Stimulated activated naive CD4-positive, alpha-beta T cell (primary cell): ENCODE measurements around the gene SF3B4.
"Not testable (repeated sequence)": the region's sequence is repeated elsewhere in the genome, so short reads cannot be mapped to it uniquely, and the experiment has no call there.

Source experiments
- DNase-seq, 6 experiments: peaks; one replicate each; lab custom pipeline; 2025; lab: John Stamatoyannopoulos, UW

Gene SF3B4

DNA sequence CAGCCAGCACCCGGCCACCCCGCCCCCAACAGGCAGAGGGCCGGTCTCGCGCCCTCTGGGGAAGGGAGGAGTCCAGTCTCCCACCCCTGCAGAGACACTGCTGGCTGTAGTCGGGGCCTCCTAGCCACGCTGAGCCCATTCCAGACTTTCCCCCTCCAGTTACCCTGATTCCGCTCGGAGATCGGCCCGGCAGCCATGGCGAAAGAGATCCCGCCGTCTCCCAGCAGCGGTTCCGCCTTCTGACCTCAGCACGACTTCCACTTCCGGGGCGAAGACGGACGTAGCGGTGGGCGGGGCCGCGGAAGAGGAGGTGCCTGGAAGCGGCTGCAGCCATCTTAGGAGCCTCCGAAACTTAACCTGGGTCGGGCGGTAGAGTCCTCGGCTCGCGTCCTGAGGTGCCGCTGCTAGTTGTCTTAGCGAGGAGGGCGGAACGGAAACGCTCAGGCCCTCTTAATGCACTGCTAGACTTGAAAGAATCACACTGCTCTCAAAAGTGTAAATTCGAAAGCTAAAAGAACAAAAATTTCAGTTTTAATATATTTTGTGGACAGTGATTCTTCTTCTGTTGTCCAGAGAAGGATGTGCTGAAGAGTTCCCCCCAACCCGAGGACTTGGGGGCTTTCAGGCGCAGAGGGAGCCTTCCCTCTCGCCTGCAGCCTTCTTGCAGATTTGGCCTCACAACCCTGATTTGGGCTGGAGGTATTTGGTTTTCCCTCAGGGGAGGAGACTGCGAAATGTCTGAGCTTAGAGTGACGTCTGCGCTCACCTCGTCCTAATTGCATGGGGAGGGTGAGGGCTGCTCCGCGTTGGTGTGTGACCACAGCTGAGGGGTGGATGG, at the start of gene SF3B4:
Gene SF3B4 (minus strand): TSS at position 241 of the 838 bp plus-strand sequence. CDS start 44 bp downstream, at position 197.
- DNase-seq, result peak; percentile 90 to 94 (median 92)

- no peak for DNase-seq
These were observed 49.7 kb upstream of the SF3B4 start for GRCh38 chr1:149977345-149977744.

GRCh38 chr1:149972547-149972946, 44.9 kb upstream of the SF3B4 start:
- DNase-seq, result no peak

DNA sequence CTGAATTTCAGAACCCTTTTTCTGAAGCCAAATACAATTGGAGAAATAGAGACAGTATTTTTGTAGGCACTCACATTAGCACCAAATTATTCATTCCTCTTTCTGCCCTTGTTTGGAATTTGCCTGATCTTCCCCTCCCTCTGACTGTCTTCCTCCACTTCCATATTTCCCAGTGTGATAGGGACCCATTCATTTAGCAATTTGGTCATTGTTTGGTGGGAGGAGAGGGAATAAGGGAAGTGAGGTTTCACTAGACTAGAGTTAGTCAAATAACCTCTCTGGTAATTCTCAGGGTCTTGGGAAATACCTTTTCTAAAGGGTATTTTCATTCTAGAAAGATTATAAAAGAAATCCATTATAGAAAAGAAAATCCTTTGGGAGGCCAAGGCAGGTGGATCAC, 40.0 kb upstream of the SF3B4 start:
- DNase-seq, result no peak

DNA sequence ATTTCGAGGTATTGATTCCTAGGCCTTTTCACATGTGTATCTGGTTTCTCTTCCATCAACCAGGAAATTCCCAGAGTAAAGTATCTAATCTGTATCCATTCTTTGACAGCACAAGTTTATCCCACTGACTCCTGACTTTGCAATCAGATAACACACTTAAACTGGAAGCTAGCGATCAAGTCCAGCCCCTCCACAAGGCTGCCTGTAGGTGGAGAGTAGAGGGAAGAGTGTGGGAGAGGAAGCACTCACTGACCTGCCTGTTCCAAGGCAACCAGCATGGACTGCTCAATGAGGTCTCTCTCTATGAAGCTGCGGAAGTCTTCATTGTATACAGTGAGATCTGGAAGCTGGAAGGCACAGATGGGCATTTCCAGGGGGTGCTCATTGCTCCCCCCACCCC, 39.4 kb upstream of the SF3B4 start:
- DNase-seq, result no peak

GRCh38 chr1:149966405-149966804, 38.8 kb upstream of the SF3B4 start:
- no peak for DNase-seq

GRCh38 chr1:149965440-149965839, 37.8 kb upstream of the SF3B4 start:
- peak in 3 of 6 experiments; percentile 2 to 9 (median 6) for DNase-seq

DNA sequence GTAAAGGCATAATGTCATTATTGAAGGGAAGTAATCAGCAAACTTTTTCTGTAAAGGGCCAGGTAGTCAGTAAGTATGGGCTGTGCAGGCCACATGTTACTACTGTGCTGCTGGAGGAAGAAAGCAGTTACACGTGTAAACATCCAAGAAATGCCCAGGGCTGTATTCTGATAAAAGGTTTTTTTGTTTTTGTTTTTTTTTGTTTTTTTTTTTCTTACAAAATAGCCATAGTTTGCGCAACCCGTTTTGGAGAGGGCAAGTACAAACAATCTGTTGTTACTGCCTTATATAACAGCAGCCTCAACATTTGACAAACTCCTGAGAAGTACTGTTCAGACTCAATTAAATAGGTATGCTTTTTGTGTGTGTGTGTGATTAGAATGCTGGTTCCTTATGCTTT, 35.8 kb upstream of the SF3B4 start:
- no peak for DNase-seq

DNA sequence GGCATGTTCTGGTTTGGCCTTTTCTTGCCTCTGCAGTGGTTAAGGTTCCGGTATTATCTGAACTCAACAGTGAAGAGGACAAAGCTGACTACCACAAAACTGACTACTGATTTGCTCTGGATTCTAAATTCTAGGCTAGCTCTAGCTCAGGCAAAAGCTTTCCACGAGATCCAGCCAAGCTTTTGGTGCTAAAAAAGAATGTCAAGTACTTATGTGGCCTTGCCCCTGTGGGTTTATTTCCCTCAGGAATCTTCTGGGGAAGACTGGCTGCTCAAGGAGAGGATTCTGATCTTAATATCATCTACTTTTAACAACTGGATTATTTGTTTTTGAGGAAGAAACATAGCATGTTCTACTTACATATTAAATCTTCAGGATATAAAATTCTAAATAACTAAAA, 35.1 kb upstream of the SF3B4 start:
- no peak for DNase-seq

GRCh38 chr1:149962039-149962647, 34.5 kb upstream of the SF3B4 start:
- DNase-seq, result peak in 5 of 6 experiments; percentile 3 to 67 (median 33)

GRCh38 chr1:149957548-149957947, 29.9 kb upstream of the SF3B4 start:
- DNase-seq, result not testable (repeated sequence)

DNA sequence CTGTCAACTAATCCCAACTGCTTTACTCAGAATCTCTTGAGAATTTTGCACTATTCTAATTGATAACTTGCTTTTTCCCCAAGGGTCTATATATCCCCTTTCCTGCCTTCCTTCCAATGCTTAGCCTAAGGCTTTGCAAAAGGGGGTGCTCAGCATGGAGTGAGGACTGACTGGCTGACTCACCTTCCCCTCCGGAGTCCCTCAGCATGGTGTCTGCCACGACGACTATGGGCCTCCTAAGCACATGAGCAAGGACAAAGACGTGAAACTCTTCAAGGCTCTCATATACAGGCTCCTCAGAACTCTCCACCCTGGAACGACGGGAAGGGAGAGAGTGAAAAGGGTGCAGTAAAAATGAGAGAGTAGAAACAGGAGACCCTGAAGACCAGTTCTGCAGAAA, 22.3 kb upstream of the SF3B4 start:
- no peak for DNase-seq

DNA sequence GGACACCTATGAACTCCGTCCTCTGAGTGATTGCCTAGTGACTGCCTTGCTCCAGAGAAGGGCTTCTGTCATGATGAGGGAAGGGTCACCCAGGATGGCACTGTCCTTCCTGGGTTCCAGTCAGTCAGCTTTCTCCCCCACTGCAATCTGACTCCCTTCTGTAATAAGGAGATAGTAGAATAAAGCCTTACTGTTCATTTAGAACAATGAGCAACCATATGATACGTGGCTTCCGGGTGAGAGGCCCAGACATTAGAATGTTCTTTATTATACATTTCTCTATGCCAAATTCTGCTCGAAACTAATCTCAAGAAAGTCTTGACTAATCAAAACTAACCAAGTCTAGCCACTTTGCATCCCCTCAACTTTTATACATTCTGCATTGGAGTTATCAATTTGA, 17.6 kb upstream of the SF3B4 start:
- no peak for DNase-seq

GRCh38 chr1:149942885-149943284, 15.3 kb upstream of the SF3B4 start:
- DNase-seq, result no peak

DNA sequence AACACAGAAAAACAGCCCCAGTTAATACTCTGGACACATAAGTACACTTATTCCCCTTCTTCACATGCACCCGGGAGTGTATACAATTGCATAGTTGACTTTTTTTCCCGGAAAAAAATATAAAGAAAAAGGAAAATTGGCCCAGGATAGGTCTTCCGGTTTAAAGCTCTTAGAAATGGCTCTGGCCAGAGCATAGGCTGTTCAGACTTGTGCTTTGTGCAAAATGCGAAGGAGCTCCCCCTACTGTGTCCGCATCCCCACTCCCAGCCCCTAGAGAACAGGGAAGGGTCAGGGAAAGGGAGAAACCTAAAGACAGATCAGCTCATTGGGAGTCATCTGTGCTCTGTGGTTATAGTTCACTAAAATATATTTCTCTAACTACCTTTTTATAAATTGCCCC, 14.6 kb upstream of the SF3B4 start:
- no peak for DNase-seq

GRCh38 chr1:149940427-149940826, 12.8 kb upstream of the SF3B4 start:
- no peak for DNase-seq

DNA sequence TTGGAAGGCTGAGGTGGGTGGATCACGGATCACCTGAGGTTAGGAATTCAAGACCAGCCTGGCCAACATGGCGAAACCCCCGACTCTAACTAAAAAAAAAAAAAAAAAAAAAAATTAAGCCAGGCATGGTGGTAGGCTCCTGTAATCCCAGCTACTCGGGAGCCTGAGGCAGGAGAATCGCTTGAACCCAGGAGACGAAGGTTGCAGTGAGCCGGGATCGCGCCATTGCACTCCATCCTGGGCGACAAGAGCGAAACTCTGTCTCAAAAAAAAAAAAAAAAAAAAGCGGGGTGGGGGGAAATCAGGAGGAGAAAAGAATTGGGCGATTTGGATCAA, 11.0 kb upstream of the SF3B4 start:
- not testable (repeated sequence) for DNase-seq

- DNase-seq, result no peak
These were observed 10.2 kb upstream of the SF3B4 start for GRCh38 chr1:149937759-149938158.

DNA sequence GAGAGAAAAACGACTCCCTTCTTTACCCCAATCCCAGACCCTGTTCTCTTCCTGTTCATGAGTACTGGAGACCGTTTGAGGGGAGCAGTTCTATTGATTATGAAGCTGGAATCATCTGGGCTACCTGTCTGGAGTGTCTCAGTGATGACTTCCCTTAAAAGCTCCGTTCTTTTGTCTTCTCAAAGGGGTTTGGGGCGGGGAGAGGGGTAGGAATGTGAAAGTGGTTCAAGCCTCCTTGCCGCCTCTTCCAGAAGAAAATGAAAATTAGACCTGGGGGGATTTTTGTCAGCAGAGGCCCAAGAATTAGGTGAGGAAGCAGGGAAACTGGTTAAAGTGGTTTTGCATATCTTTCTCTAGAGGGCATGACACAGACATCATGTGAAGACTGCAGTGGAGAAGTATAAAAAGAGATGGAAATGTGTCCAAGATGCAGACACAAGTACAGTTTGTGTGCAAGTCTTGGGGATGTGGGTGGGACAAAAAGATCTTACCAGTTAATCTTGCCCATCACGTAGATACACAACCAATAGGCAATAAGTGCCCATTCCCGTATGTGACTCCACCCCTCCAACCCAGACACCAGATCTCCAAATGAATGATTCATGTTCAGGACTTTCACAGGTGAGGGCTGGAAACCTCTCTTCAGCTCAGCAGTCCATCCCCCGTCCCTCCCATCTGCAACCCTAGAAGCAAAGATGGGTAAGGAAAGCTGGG, 9.5 kb upstream of the SF3B4 start:
- DNase-seq, result no peak

DNA sequence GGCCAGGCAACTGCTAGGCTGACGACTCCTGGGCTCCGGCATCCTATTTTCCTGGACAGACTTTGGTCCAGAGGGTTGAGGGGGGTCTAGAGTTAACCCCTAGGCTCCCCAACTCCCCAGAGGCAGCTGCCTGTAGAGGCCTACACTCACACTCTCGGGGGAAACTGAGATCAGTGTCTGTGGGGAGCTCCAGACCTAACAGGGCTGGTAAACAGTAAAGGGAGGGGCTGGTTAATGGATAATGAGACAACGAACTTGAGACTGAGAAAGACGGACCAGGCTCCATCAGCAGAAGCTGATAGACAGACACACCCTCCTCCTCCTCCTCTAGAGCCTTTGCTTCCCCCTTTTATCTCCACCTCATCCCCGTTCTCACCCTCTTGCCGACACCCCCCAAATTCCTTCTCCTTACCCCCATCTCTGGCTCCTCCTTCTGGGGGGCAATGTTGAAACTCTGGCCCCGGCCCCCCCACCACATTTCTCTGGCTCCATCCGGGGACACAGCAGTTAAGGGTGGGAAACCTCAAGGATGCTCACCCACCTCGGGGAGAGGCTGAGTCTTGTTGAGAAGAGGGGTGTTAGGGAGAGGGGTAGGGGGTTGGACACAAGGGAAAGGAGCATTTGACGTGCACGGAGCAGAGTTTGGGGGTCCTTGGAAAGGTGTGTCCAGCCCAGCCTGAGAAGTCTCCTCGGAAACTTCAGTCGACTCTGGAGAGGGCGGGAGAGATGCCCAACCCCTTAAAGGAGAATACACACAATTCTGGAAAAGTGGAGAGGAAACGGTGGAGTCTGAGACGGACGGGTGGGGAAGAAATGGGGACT, 8.8 kb upstream of the SF3B4 start, which contains the start of gene MTMR11:
Gene MTMR11 (minus strand): TSS at position 710 of the 822 bp plus-strand sequence. CDS start 232 bp downstream, at position 478.
- DNase-seq, result no peak

DNA sequence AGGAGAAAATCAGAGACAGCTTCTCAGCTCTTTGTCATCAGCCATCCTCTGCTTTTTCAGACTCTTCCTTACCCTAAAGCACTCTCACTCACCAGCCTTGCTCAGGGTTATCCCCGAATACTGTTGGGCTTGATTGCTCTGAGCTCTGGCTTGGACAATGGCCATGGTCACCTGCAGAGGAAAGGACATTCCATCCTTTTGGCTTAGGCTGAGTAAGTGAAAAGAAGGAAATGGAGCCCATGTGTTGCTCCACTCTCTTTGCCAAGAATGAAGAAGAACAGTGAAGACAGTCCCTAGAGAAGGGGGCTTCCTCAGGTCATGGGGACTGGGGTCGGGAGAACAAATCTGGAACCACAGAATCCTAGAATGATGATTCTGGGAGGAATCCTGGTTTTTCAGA, 6.8 kb upstream of the SF3B4 start:
- DNase-seq, result no peak

GRCh38 chr1:149933208-149933607, 5.6 kb upstream of the SF3B4 start:
- no peak for DNase-seq
